PC-9 (cell line): ENCODE results near the gene SDK1.

Experiments used
- CTCF ChIP-seq: fragments of 200-600 bp; sonication (generic); conservative IDR thresholded peaks from 2 replicates; pipeline ENCODE4 v1.6.1; 2017; ENCODE audit warnings: mixed run types, antibody characterized with exemption, mild to moderate bottlenecking, moderate library complexity
- EZH2 ChIP-seq: fragments of 200-600 bp; sonication (generic); IDR thresholded peaks from 2 replicates; pipeline ENCODE4 v1.8.0; 2017; ENCODE audit warnings: antibody characterized with exemption, low read depth

- TF ChIP-seq CTCF (no peak), EZH2 (no peak)
Observed at GRCh38 chr7:4215176-4215720, 914.2 kb downstream of the SDK1 start.
